ENCODE measurements around the gene SSBP3. TPM values are rescaled to one million over a fixed set of nuclear protein-coding genes. Genes with fewer than 3 reads are reported as not detected.

The SSBP3 gene
- total RNA-seq, 1 experiment from 2014 or later: 37.5 TPM

GRCh38 chr1:54266195-54266594, 140.0 kb downstream of the SSBP3 start:
- Histone ChIP-seq H3K36me3 (ENCODE audit: control insufficient read depth in 1 of 2, insufficient read depth in 2 of 2, low read length in 2 of 2) (no peaks in the 10 kb centered on the region), H3K4me2 (ENCODE audit: low read length) (no peak overlapping the region), H3K9me2 (ENCODE audit: insufficient read depth) (no peaks in the 10 kb centered on the region), H3K79me2 (ENCODE audit: insufficient read depth, low read length) (no peaks in the 10 kb centered on the region), H3K4me1 (ENCODE audit: control insufficient read depth in 1 of 2, insufficient read depth in 2 of 2, low read length in 2 of 2) (no peaks in the 10 kb centered on the region), H3K27ac (ENCODE audit: low read depth, low read length) (no peak overlapping the region), H3K9me3 (ENCODE audit: control insufficient read depth in 1 of 2, insufficient read depth in 1 of 2, low read depth in 1 of 2, low read length in 2 of 2) (no peaks in the 10 kb centered on the region), H3K27me3 (ENCODE audit: insufficient read depth, low read length) (no peaks in the 10 kb centered on the region), H3K9ac (ENCODE audit: low read length) (no peak overlapping the region), H3K4me3 (replicated peaks in 1 of 2; ENCODE audit: low read depth in 1 of 2, low read length in 2 of 2) (no peak overlapping the region), H4K20me1 (ENCODE audit: insufficient read depth) (no peaks in the 10 kb centered on the region), H2AFZ (ENCODE audit: low read depth, low read length, poor library complexity, severe bottlenecking) (no peak overlapping the region)
- intact Hi-C loops (cut with micrococcal nuclease): no loop called here
- ChIA-PET CTCF (no interaction called here), POLR2A (no interaction called here), RAD21 (ENCODE audit: low non-redundant PET in 1 of 2, low total read pairs in 2 of 2, uncharacterized antibody in 2 of 2, unreplicated experiment in 2 of 2) (no interaction called here)
- no TSS peak for BruUV-seq (replicated peaks)
- DNase-seq (ENCODE audit: low read depth, low spot score) (no peak), ATAC-seq (no peak)
- TF ChIP-seq SIN3A (IDR thresholded peaks at IDR 0.05; ENCODE audit: low read depth) (no peak), ZNF274 (IDR thresholded peaks at IDR 0.05; ENCODE audit: low read depth, low read length) (no peak), EZH2 (IDR thresholded peaks at IDR 0.05) (no peak), SP1 (IDR thresholded peaks at IDR 0.05; ENCODE audit: low read depth) (no peak), YY1 (IDR thresholded peaks at IDR 0.05; ENCODE audit: extremely low read depth, insufficient replicate concordance, low read depth, low read length) (no peak), CBX3 (IDR thresholded peaks at IDR 0.05; ENCODE audit: low read depth) (no peak)

- Histone ChIP-seq H3K4me1 (ENCODE audit: control insufficient read depth in 1 of 2, insufficient read depth in 2 of 2, low read length in 2 of 2) (no peaks in the 10 kb centered on the region), H3K79me2 (ENCODE audit: insufficient read depth, low read length) (no peaks in the 10 kb centered on the region), H4K20me1 (ENCODE audit: insufficient read depth) (no peaks in the 10 kb centered on the region), H3K4me2 (ENCODE audit: low read length) (no peak overlapping the region), H3K4me3 (replicated peaks in 1 of 2; ENCODE audit: low read depth in 1 of 2, low read length in 2 of 2) (no peak overlapping the region), H3K9me3 (ENCODE audit: control insufficient read depth in 1 of 2, insufficient read depth in 1 of 2, low read depth in 1 of 2, low read length in 2 of 2) (no peaks in the 10 kb centered on the region), H3K27ac (ENCODE audit: low read depth, low read length) (no peak overlapping the region), H2AFZ (ENCODE audit: low read depth, low read length, poor library complexity, severe bottlenecking) (no peak overlapping the region), H3K9ac (ENCODE audit: low read length) (no peak overlapping the region), H3K9me2 (ENCODE audit: insufficient read depth) (no peaks in the 10 kb centered on the region), H3K36me3 (ENCODE audit: control insufficient read depth in 1 of 2, insufficient read depth in 2 of 2, low read length in 2 of 2) (no peaks in the 10 kb centered on the region), H3K27me3 (ENCODE audit: insufficient read depth, low read length) (no peaks in the 10 kb centered on the region)
- no peak for ATAC-seq
- no peak for DNase-seq (ENCODE audit: low read depth, low spot score)
- BruUV-seq (replicated peaks): no TSS peak
- RAD21 ChIA-PET (ENCODE audit: low non-redundant PET in 1 of 2, low total read pairs in 2 of 2, uncharacterized antibody in 2 of 2, unreplicated experiment in 2 of 2): no interaction called here
- POLR2A ChIA-PET: no interaction called here
- intact Hi-C loops (cut with micrococcal nuclease): no loop called here
- CTCF ChIA-PET: no interaction called here
- TF ChIP-seq ATF3 (IDR thresholded peaks at IDR 0.05): no peak
- TF ChIP-seq ZBTB33 (IDR thresholded peaks at IDR 0.05; ENCODE audit: extremely low read depth, insufficient replicate concordance, low read length): no peak
- no peak for TF ChIP-seq CTCF (IDR thresholded peaks at IDR 0.05 in 2 of 3, conservative IDR thresholded peaks at IDR 0.05 in 1 of 3; ENCODE audit: borderline replicate concordance in 1 of 3, insufficient read depth in 1 of 3, low read depth in 2 of 3, low read length in 2 of 3)
- no peak for TF ChIP-seq EZH2 (IDR thresholded peaks at IDR 0.05)
- TF ChIP-seq YY1 (IDR thresholded peaks at IDR 0.05; ENCODE audit: extremely low read depth, insufficient replicate concordance, low read depth, low read length): no peak
- TF ChIP-seq ZNF274 (IDR thresholded peaks at IDR 0.05; ENCODE audit: low read depth, low read length): no peak
- TF ChIP-seq TCF7L2 (IDR thresholded peaks at IDR 0.05; ENCODE audit: borderline replicate concordance, extremely low read depth, insufficient read depth, insufficient read length): no peak
- no peak for TF ChIP-seq CEBPB (IDR thresholded peaks at IDR 0.05; ENCODE audit: low read depth)
- no peak for TF ChIP-seq EZH2phosphoT487 (IDR thresholded peaks at IDR 0.05; ENCODE audit: borderline replicate concordance)
- TF ChIP-seq JUND (IDR thresholded peaks at IDR 0.05): no peak
- TF ChIP-seq MAX (IDR thresholded peaks at IDR 0.05): no peak
- no peak for TF ChIP-seq FOSL1 (IDR thresholded peaks at IDR 0.05; ENCODE audit: low read depth)
- TF ChIP-seq EGR1 (IDR thresholded peaks at IDR 0.05; ENCODE audit: low read depth): no peak
These were observed 140.5 kb downstream of the SSBP3 start for GRCh38 chr1:54265659-54266058.
